Measurements from ENCODE around the gene NECAB2.

DNA sequence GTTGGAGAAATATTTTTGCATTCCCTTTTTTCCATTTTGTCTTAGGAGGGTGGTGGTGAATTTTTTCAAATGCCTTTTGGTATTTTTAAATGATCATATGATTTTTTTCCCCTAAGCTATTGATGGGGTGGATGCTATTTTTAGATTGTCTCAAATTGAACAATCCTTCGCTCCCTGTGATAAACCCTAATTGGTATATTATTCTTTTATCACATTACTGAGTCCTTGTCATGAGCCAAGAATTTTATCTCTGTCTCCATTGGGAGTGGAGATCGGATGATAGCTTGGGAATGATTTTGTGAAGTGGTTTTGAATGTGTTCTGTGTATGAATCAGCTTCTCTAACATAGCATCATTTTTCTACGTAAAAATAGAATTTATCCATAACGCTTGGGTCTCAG is 15.4 kb downstream of the NECAB2 start:
- TF ChIP-seq, protein P1, sequence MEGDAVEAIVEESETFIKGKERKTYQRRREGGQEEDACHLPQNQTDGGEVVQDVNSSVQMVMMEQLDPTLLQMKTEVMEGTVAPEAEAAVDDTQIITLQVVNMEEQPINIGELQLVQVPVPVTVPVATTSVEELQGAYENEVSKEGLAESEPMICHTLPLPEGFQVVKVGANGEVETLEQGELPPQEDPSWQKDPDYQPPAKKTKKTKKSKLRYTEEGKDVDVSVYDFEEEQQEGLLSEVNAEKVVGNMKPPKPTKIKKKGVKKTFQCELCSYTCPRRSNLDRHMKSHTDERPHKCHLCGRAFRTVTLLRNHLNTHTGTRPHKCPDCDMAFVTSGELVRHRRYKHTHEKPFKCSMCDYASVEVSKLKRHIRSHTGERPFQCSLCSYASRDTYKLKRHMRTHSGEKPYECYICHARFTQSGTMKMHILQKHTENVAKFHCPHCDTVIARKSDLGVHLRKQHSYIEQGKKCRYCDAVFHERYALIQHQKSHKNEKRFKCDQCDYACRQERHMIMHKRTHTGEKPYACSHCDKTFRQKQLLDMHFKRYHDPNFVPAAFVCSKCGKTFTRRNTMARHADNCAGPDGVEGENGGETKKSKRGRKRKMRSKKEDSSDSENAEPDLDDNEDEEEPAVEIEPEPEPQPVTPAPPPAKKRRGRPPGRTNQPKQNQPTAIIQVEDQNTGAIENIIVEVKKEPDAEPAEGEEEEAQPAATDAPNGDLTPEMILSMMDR (IDR thresholded peaks at IDR 0.05; ENCODE audit: insufficient read depth, low read depth, low read length) = no peak
- TF ChIP-seq EZH2 (IDR thresholded peaks at IDR 0.05; ENCODE audit: insufficient read depth, low read length) = no peak
